ENCODE data around the gene PPP4R4.
"Not testable (repeated sequence)": the region's sequence is repeated elsewhere in the genome, so short reads cannot be mapped to it uniquely, and the experiment has no call there.

The PPP4R4 gene

DNA sequence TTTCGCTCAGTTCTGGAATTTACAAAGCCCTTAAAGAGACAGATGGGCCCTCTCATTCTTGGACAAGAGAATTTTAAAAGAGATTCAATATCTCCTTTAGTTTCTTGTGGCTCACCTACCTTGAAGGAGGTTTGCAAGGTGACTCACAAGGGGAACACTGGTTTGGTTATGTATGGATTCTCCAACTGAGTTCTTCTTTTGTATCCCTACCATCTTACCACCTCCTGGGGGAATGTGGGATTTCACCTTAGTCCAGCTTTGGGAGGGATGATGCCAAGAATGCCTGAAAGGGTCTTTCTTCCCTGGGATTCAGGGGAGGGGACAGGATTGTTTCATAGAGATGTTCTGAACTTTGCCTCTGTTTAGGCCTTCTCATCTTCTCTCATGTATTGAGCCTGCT is 3.7 kb downstream of the PPP4R4 start:
- no peak for DNase-seq (ENCODE audit: low read depth)

DNA sequence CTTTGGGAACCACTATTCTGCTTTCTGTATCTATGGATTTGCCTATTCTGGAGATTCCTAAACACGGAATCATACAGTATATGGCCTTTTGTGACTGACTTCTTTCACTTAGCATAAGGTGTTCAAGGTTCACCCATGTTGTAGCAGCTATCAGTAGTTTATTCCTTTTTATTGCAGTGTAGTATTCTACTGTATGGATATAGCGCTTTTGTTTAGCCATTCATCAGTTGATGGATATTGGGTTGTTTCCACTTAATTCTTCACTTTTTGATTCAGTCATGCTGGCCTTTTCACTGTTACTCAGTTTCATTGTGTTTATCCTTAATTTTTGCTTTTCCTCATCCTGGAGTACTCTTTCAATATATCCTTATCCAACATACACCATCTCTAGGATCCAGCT is 5.1 kb downstream of the PPP4R4 start:
- DNase-seq (ENCODE audit: low read depth), result no peak

DNA sequence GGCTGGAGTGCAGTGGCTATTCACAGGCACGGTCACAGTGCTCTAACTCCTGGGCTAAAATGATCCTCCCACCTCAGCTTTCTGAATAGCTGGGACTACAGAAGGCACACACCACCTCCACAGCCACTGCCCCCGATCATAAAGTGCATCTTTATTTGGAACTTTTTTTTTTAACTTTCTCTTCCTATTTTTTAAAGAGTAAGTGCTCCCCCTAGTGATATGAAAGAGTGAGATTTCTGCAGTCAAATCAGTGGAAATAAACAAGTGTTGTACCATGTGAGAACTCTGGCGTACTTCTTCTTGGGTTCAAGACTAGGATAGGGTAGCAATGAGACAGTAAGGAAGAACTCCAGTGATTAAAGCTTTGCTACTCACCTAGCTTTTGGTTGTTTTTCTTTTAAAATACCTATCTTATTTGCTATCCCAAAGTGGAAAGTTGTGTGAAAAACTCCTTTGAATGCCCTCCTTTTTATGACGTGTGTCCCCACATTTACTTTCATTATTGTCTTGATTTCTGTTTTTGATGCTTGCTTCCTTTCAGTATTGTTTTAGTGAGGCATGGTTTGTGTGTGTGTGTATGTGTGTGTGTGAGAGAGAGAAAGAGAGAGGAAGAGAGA is 6.6 kb downstream of the PPP4R4 start:
- DNase-seq (ENCODE audit: low read depth), result no peak

DNA sequence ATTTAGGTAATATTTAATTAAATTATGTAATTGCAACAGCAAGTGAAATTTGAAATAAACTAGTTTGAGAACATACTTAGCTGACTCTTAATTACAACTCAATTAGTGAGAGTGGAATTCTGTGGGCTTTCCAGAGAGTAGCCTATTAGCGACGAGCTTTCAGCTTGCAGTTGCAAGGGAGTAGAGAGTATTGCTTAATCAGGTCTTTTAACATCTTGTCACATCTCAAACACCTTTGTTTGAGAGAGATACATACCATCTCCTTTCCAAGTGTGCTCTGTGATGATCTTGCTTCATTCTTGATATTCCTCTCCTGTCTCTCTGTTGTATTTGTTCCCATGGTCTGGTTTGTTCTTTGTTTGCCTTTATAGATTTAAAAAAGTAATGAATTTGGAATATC is 7.7 kb downstream of the PPP4R4 start:
- DNase-seq (ENCODE audit: low read depth), result no peak

DNA sequence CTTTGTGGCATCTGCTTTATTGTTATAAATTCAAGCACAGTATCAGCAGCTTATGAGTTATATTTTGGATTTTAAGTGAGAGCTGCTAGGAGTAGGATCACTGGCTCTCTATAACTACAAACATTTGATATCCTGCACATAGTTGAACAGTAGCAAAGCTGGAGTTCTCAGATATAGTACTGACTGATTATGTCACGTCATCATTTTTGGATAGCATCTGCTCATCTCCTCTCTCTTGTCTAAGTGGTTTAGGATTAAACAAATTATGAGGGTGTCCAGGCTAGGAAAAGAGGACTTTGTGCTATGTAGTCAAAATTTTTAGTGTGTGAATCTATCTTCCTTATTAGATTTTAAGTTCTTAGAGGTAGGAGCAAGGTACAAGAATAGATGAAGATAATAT is 18.4 kb downstream of the PPP4R4 start:
- no peak for DNase-seq (ENCODE audit: low read depth)

DNA sequence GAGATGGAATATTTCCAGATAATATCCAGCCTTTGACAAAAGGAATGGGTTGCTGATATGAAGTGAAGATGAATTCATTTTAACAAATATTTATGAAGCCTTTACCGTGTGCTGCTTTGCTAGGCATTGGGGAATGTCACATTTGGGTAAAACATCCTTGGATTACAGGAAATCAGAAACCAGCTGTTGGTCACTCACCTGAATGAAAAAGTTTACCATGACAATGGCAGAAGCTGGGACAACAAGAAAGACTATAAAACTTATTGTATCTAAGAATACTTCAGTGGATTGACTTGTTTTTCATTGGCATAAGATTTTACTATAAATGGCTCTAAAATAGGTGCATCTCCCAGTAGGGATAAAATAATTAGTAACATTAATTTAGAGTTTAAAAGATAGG is 19.7 kb downstream of the PPP4R4 start:
- DNase-seq (ENCODE audit: low read depth), result no peak

DNA sequence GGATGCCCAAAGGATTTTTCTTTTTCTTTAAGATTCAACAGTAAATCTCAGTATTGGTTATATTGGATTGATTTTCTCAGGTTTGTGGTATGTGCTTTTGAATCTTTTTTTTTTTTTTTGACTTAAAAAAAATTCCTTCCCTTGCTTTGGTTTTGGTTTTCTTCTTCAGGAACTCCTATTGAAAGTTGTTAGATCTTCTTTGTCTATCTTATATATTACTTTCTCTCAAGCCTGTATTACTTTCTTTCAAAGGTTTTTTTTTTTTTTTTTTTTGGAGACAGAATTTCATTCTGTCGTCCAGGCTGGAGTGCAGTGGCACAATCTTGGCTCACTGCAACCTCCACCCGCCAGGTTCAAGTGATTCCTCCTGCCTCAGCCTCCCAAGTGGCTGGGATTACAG is 21.9 kb downstream of the PPP4R4 start:
- DNase-seq (ENCODE audit: low read depth), result no peak

DNA sequence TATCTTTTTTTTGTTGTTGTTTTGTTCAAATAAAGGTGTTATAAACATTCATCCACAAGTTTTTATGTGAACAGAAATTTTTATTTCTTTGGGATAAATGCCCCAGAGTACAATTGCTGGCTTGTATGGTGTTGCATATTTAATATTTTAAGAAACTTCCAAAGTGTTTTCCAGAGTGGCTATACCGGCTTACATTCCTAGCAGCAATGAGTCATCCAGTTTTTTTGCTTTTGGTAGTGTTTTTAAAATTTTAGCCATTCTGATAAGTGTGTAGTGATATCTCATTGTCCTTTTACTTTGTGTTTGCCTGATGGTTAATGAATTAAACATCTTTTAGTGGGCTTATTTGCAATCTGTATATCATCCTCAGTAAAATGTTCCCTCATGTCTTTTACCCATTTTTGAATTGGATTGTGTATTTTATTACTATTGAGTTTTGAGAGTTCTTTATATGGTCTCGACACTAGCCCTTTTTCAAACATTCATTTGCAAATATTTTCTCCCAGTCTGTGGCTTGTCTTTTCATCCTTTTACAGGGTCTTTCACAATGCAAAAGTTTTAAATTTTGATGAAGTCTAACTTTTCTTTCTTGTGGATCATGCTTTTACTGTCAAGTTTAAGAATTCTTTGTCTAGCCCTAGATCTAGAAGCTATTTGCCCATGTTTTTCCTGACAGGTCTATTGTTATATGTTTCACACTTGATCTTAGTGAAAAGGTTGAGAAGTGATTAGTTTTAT is 29.5 kb downstream of the PPP4R4 start:
- DNase-seq (ENCODE audit: low read depth), result no peak

DNA sequence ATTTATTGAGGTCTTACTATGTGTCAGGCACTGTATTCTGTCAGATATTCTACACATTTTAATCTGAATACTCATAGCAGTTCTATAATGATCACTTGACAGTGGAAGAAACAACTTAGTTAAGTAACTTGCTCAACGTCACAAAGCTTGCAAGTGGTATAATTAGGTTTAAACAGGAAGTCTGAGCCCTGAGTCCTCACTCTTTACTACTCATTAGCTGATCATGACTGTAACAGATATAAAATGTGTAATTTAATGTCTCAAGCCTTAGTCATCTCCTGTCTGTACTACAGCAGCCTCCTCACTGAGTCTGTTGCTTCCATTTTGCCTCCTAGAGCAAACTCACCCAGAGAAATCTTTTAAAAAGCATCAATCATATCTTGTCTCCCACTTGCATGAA is 38.9 kb downstream of the PPP4R4 start:
- DNase-seq (ENCODE audit: low read depth), result no peak

DNA sequence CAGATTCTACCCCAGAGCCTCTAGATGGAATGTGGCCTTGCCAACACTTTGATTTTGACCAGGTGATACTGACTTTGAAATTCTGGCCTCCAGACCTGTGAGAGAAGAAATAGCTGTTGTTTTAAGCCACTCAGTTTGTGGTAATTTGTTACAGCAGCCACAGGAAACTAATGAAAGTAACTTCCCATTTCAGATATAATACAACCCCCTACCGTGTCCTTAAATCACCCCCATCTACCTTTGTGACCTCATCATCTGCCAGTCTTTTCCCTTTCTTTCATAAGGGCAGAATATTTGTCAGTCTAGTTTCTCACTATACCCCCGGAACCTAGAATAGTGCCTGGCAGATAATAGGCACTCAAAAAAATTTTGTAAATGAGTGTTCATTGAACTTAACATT is 39.6 kb downstream of the PPP4R4 start:
- DNase-seq (ENCODE audit: low read depth), result no peak

DNA sequence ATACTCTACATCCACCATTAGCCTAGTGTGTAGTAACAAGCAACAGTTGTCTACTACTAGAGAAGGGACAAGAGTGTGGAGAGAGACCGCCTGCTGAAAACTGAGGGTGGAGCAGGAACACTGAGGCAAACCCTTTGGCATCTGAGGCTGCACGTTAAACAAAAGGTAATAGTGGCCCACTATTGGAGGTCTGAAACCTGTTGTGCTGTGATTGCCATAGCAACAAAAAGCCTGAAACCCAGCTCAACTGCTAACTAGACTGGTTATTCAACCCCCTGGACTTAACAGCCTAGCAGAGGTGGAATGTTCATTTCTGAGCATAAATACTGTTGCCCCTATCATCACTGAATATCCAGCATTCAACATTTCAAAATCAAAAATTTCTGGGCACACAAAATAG is 43.0 kb downstream of the PPP4R4 start:
- DNase-seq (ENCODE audit: low read depth), result no peak

DNA sequence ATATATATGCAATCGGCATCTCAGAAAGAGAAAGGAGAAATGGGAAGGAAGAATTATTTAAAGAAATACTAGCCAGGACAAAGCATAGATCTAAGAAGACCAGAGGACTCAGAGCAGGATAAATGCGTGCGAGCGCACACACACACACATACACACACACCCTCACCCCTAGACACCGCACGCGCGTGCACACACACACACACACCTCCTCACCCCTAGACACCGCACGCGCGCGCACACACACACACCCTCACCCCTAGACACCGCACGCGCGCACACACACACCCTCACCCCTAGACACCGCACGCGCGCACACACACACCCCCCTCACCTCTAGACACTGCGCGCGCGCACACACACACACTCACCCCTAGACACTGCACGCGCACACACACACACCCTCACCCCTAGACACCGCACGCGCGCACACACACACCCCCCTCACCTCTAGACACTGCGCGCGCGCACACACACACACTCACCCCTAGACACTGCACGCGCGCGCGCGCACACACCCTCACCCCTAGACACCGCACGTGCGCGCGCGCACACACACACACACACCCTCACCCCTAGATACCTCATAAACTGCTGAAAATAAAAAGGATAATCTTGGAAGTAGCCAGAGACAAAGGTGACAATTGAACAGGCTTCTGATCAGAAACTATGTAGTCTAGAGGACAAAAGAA is 44.2 kb downstream of the PPP4R4 start:
- DNase-seq (ENCODE audit: low read depth), result not testable (repeated sequence)

DNA sequence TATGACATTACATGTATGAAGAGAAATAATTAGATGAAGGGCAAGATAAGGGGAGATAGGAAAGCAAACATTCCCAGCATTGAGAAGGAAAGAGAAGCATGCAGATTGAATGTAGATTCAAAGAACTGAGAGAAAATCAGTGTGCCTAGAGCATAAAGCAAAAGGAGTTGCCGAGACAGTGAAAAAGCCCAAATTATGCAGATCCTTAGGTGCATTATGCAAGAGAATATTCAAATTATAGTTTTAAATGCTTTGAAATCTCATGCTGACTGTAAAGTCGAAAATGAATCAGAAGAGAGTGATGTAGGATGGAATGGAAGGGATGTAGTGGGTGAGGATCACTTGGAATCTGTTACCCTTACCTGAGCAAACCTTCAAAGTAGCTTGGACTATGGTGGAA is 49.9 kb downstream of the PPP4R4 start:
- DNase-seq (ENCODE audit: low read depth), result no peak

DNA sequence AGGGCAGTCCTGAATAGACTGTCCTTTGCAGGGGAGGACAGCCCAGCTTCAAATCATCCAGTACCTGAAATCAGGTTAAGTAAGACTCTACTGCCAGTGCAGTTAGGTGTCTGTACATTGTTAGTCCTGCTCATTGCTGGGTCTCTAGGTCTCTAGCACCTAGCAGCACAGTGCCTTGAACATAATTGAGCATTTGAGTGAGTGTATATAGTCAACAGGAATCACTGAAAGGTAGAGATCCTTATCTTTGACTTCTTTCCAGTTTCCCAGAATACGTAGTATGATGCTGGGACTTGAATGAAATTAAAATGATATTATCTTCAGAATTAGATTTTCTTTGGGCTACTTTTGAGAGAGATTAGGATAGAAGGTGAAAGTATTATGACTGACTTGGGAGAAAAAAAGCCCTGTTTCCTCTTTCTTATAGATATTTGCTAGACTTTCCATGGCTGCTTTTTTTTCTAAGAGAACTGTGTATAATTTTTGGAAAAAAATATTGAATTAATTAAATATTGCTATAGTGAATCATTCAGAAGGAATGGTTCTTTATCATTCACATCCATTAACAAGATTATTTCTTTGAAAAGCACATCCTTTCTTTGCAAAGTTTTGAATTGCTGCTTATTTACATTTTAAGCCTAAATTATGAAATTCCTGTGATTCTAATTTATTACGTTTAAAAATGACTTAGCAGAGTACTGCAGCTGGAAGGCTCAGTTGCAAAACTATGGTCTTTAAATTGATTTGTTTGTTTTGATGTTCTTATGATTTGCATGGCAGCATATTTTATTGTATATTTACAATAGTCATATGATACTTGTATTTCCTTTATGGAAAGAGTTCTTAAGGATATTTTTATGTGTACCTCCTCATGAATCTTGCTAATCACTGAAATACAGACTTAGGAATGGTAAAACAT is 51.6 kb downstream of the PPP4R4 start:
- DNase-seq (ENCODE audit: low read depth), result no peak

DNA sequence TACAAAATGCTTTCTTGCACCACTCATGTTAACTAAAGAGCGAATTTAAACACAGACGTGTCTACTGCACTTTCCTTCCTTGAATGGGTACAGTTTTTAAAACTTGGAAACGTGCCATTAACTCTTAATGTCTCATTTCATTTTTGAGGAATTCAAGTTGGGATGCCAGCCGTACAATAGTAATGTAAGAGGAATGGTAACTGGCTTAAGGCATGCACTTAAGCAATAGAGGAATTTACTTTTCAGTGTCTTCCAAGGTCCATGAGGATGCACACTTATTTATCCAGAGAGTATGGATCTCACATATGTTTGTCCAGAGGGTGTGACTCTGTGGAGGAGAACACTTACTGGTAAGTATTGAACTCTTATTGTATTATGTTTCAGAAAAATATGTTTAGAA is 52.9 kb downstream of the PPP4R4 start:
- no peak for DNase-seq (ENCODE audit: low read depth)

DNA sequence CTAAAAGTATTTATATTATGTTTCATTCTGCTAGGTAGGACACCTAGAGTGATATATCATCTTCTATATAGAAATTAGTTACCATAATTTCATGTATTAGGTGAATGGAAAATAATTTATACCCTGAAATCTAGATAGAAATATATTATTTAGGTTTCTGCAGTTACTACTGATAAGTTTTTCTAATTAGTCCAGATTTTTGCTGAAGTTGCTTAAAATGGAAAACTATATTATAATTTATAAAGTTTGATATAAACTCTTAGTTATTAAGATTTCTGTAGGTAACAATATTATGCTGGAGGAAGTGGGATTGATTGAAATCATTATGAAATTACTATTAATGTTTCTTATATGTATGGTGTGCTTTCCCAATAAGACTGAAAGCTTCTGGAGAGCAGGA is 62.9 kb downstream of the PPP4R4 start:
- DNase-seq (ENCODE audit: low read depth), result no peak

DNA sequence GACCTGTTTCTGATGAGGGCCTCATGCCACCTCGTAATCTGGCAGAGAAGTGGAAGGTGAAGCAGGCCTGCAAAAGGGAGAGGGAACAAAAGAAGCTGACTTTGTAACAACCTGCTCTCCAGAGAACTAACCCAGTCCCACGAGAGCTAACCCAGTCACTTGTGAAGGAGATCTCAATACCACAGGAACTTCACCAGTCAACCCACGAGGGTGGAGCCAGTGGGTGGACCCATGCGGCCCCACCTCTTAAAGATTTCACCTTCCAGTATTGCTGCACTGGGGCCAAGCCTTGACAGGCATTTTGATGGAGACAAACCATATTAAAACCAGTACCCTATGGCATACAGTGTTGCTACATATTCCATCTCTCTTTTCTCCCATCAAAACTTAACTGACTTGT is 63.9 kb downstream of the PPP4R4 start:
- no peak for DNase-seq (ENCODE audit: low read depth)

DNA sequence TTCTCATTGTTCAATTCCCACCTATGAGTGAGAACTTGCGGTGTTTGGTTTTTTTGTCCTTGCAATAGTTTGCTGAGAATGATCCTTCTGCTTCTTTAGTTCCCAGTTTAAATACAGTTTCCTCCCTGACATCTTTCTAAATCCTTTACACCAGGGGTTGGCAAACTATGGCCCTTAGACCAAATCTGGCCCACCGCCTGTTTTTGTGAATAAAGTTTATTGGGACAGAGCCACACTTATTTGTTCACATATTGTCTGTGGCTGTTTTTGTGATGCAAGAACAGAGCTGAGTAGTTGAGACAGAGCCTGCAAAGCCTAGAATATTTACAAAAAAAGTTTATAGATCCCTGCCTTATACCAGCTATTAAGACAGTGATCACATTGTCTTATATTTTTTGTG is 65.3 kb downstream of the PPP4R4 start:
- no peak for DNase-seq (ENCODE audit: low read depth)

DNA sequence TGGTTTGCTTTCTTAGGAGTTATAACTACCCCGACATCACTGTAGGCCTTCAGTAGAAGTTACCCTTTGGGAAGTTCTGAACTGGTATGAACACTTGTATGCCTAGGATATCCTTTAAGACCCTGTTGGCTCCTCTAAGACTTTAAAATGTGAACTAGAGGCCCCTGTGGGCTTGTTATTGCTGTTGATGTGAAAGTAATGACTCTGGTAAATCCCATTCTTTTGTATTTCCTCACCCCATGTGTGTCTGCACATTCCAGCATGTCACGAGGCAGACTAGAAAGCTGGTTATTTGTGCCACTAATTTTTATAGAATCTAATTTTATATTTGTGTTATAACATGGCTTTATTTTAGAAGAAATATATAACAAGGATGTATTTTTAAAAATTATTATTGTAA is 70.1 kb downstream of the PPP4R4 start:
- DNase-seq (ENCODE audit: low read depth), result no peak

DNA sequence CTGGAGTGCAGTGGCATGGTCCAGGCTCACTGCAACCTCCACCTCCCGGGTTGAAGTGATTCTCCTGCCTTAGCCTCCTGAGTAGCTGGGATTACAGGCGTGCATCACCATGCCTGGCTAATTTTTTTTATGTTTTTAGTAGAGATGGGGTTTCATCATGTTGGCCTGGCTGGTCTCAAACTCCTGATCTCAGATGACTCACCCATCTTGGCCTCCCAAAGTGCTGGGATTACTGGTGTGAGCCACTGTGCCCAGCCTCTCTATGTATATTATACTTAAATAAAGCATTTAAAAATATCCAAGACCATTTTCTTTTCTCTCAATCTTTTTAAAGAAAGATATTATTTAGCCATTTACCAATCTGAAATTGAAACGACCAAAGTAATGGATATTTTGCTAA is 90.1 kb downstream of the PPP4R4 start:
- not testable (repeated sequence) for DNase-seq (ENCODE audit: low read depth)

DNA sequence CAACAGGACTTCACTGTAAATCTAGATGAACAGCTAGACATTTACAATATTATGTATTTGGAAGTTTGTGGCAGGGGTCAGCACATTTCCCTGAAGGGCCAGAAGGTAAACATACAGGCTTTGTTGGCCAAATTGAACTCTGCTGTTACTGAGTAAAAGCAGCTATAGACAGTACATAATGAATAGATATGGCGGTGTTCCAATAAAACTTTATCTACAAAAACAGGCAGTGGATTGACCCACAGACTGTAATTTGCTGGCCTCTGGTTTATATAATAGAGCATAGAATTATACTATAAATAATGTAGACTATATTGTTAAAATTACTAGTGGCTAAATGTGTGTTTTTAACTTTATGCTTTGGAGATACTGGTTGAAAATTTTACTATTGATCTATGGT is 93.2 kb downstream of the PPP4R4 start:
- DNase-seq (ENCODE audit: low read depth), result no peak

DNA sequence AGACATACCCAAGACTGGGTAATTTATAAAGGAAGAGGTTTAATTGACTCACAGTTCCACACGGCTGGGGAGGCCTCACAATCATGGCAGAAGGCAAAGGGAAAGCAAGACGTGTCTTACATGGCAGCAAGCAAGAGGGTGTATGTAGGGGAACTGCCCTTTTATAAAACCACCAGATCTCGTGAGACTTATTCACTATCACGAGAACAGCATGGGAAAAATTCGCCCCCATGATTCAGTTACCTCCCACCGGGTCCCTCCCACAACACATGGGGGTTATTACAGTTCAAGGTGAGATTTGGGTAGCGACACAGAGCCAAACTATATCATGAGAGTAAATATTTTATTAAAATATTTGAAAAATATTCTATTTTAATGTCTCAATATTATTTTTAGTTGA is 94.5 kb downstream of the PPP4R4 start:
- not testable (repeated sequence) for DNase-seq (ENCODE audit: low read depth)

DNA sequence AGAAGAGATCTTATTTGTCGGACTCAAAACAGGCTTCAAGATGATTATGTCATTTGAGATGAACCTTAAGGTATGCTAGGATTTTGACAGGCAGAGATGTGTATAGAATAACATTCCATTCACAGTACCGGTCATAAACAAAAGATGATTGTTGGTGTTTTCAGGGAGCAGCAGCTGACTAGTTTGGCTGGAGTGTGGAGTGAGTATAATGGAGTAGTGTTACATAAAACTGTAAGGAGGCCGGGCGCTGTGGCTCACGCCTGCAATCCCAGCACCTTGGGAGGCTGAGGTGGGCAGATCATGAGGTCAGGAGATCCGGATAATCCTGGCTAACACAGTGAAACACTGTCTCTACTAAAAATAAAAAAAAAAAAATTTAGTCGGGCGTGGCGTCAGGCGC is 95.0 kb downstream of the PPP4R4 start:
- no peak for DNase-seq (ENCODE audit: low read depth)
